Measurements from ENCODE around the gene PLXNA2.

The PLXNA2 gene

GRCh38 chr1:208068407-208068806 is 175.8 kb downstream of the PLXNA2 start:
- TF ChIP-seq ARNTL (CRISPR knock-in tag; IDR thresholded peaks at IDR 0.05; ENCODE audit: borderline replicate concordance, low read depth) (no peak), TSHZ2 (CRISPR knock-in tag; IDR thresholded peaks at IDR 0.05) (no peak), GLIS3 (CRISPR knock-in tag; IDR thresholded peaks at IDR 0.05) (no peak), CSRNP3 (CRISPR knock-in tag; IDR thresholded peaks at IDR 0.05) (no peak), ZNF565 (CRISPR knock-in tag; conservative IDR thresholded peaks at IDR 0.05; ENCODE audit: low read depth) (no peak)
- no peak for ATAC-seq

DNA sequence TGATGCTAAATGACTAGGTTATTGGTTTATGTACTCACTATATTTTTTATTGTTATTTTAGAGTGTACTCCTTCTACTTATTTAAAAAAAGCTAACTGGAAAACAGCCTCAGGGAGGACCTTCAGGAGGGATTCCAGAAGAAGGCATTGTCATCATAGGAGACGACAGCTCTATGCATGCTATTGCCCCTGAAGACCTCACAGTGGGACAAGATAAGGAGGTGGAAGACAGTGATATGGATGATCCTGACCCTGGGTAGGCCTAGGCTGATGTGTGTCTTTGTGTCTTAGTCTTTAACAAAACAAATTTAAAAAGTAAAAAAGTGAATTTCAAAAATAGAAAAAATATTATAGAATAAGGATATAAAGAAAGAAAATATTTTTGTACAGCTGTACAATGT is 177.6 kb downstream of the PLXNA2 start:
- TF ChIP-seq ZNF565 (CRISPR knock-in tag; conservative IDR thresholded peaks at IDR 0.05; ENCODE audit: low read depth), result no peak
- TF ChIP-seq ZC3H10 (CRISPR knock-in tag; IDR thresholded peaks at IDR 0.05), result no peak

GRCh38 chr1:208065862-208066261 is 178.3 kb downstream of the PLXNA2 start:
- TF ChIP-seq ZNF70 (CRISPR knock-in tag; IDR thresholded peaks at IDR 0.05), result no peak
- TF ChIP-seq OSR1 (CRISPR knock-in tag; IDR thresholded peaks at IDR 0.05), result no peak
- no peak for TF ChIP-seq ZNF8 (CRISPR knock-in tag; IDR thresholded peaks at IDR 0.05)
- no peak for TF ChIP-seq ZFP3 (CRISPR knock-in tag; IDR thresholded peaks at IDR 0.05)
- TF ChIP-seq CSDC2 (CRISPR knock-in tag; IDR thresholded peaks at IDR 0.05), result no peak
- no peak for TF ChIP-seq ZNF565 (CRISPR knock-in tag; conservative IDR thresholded peaks at IDR 0.05; ENCODE audit: low read depth)
- no peak for TF ChIP-seq RARB (CRISPR knock-in tag; IDR thresholded peaks at IDR 0.05)
- TF ChIP-seq ZFP30 (CRISPR knock-in tag; IDR thresholded peaks at IDR 0.05), result no peak
- TF ChIP-seq CSRNP3 (CRISPR knock-in tag; IDR thresholded peaks at IDR 0.05), result no peak
- ATAC-seq, result no peak

More for the DNA sequence above, 177.6 kb downstream of the PLXNA2 start:
- ATAC-seq, result no peak

DNA sequence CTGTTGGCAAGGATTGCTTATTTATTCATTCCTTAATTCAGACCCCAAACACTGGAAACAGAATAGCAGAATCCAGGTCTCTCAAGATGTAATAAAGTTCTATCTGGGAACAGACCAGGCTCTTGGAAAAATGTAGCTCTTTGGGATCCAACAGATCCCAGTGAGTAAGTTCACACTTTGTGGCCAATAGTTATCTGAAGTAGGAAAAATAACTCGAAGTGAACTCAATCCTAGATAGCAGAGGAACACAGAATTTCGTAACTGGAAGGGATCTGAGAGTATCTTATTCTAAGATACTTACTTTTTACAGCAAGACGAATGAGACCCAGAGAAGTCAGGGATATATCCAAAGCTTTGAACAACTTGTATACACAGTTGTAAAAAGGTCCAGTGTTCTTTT is 182.6 kb downstream of the PLXNA2 start:
- no peak for TF ChIP-seq ZNF8 (CRISPR knock-in tag; IDR thresholded peaks at IDR 0.05)
- TF ChIP-seq, protein P1, sequence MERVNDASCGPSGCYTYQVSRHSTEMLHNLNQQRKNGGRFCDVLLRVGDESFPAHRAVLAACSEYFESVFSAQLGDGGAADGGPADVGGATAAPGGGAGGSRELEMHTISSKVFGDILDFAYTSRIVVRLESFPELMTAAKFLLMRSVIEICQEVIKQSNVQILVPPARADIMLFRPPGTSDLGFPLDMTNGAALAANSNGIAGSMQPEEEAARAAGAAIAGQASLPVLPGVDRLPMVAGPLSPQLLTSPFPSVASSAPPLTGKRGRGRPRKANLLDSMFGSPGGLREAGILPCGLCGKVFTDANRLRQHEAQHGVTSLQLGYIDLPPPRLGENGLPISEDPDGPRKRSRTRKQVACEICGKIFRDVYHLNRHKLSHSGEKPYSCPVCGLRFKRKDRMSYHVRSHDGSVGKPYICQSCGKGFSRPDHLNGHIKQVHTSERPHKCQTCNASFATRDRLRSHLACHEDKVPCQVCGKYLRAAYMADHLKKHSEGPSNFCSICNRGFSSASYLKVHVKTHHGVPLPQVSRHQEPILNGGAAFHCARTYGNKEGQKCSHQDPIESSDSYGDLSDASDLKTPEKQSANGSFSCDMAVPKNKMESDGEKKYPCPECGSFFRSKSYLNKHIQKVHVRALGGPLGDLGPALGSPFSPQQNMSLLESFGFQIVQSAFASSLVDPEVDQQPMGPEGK (CRISPR knock-in tag; IDR thresholded peaks at IDR 0.05; ENCODE audit: borderline replicate concordance), result no peak
- no peak for TF ChIP-seq CSRNP3 (CRISPR knock-in tag; IDR thresholded peaks at IDR 0.05)
- TF ChIP-seq POU6F1 (CRISPR knock-in tag; IDR thresholded peaks at IDR 0.05; ENCODE audit: borderline replicate concordance, low read depth), result no peak
- TF ChIP-seq SNAI2 (CRISPR knock-in tag; IDR thresholded peaks at IDR 0.05), result no peak
- TF ChIP-seq ZNF70 (CRISPR knock-in tag; IDR thresholded peaks at IDR 0.05), result no peak
- no peak for TF ChIP-seq TCF4 (CRISPR knock-in tag; IDR thresholded peaks at IDR 0.05; ENCODE audit: borderline replicate concordance)
- no peak for TF ChIP-seq ZNF565 (CRISPR knock-in tag; conservative IDR thresholded peaks at IDR 0.05; ENCODE audit: low read depth)

More for the DNA sequence above, 182.6 kb downstream of the PLXNA2 start:
- no peak for ATAC-seq
